HCT116 (cell line): ENCODE results near the gene HPCA. TPM values are rescaled to one million over a fixed set of nuclear protein-coding genes. Genes with fewer than 3 reads are reported as not detected.

Experiments used
- ATAC-seq: fragments of 200-7000 bp; cut with Tn5 transposase; 2 replicates; pipeline ENCODE4 v1.9.1; 2020; ENCODE audit warnings: mild to moderate bottlenecking, moderate library complexity
- BruUV-seq: library from RNA; stranded (reverse); fragments of 400-500 nt; replicated peaks from 2 replicates; lab custom pipeline; 2021; lab: Mats Ljungman, UMichigan
- CTCF ChIA-PET: fragments of 300-600 bp; sonication (Branson Sonifier 250); formaldehyde crosslinking; loops from one replicate; lab custom pipeline; 2021; ENCODE audit warnings: antibody characterized with exemption; lab: Charles Lee
- POLR2A ChIA-PET: fragments of 300-600, 350-600 bp; sonication (Branson Sonifier 250); formaldehyde crosslinking; loops from one replicate; lab custom pipeline; 2021; ENCODE audit warnings: antibody characterized with exemption; lab: Charles Lee
- RAD21 ChIA-PET, 2 experiments: fragments of 300-600 bp; sonication (Branson Sonifier 250); formaldehyde crosslinking; loops; one replicate each; lab custom pipeline; 2023; ENCODE audit warnings: low total read pairs in 2 of 2; ENCODE audit not compliant: uncharacterized antibody in 2 of 2, unreplicated experiment in 2 of 2, low non-redundant PET in 1 of 2; lab: Charles Lee
- DNase-seq: peaks from one replicate; pipeline ENCODE4 v3.0.0-alpha.2; 2010; ENCODE audit warnings: low read depth, low spot score
- H2AFZ ChIP-seq: fragments of 200-600 bp; shearing (Covaris generic), sonication (generic); 2 replicates; pipeline ENCODE4 v1.6.1; 2017; ENCODE audit warnings: low read depth, mixed run types, mixed read lengths, antibody characterized with exemption, low read length; ENCODE audit not compliant: poor library complexity, severe bottlenecking
- H3K27ac ChIP-seq: 2 replicates; pipeline ENCODE4 v1.5.1; 2012; ENCODE audit warnings: low read depth, low read length
- H3K27me3 ChIP-seq: fragments of 200-600 bp; sonication (generic); 2 replicates; pipeline ENCODE4 v1.6.1; 2016; ENCODE audit warnings: mixed run types, low read length, mixed read lengths; ENCODE audit not compliant: insufficient read depth
- H3K36me3 ChIP-seq, 2 experiments: fragments of 200-500 bp in 1 of 2; fragments of 200-600 bp in 1 of 2; sonication (Bioruptor generic) in 1 of 2; sonication (generic) in 1 of 2; 2 replicates each; pipeline versions ENCODE4 v1.5.1 to v1.6.1; 2014 to 2016; ENCODE audit warnings: low read length in 2 of 2, inconsistent platforms in 1 of 2, mixed read lengths in 1 of 2, mixed run types in 1 of 2; ENCODE audit not compliant: insufficient read depth in 2 of 2, control insufficient read depth in 1 of 2
- H3K4me1 ChIP-seq, 2 experiments: fragments of 200-600 bp in 1 of 2; sonication (generic) in 1 of 2; 2 replicates each; pipeline versions ENCODE4 v1.5.1 to v1.6.1; 2012 to 2017; ENCODE audit warnings: low read length in 2 of 2, inconsistent platforms in 1 of 2, mild to moderate bottlenecking in 1 of 2, mixed read lengths in 1 of 2, mixed run types in 1 of 2, moderate library complexity in 1 of 2; ENCODE audit not compliant: insufficient read depth in 2 of 2, control insufficient read depth in 1 of 2
- H3K4me2 ChIP-seq: fragments of 200-600 bp; sonication (generic); 2 replicates; pipeline ENCODE4 v1.6.1; 2017; ENCODE audit warnings: mixed run types, low read length, mixed read lengths
- H3K4me3 ChIP-seq, 2 experiments: fragments of 200-600 bp in 1 of 2; sonication (generic) in 1 of 2; replicated peaks in 1 of 2; 2 replicates each; pipeline ENCODE4 v1.5.1; 2011 to 2016; ENCODE audit warnings: low read length in 2 of 2, control low read depth in 1 of 2, low read depth in 1 of 2, mild to moderate bottlenecking in 1 of 2, mixed read lengths in 1 of 2, mixed run types in 1 of 2
- H3K79me2 ChIP-seq: fragments of 200-600 bp; sonication (generic); 2 replicates; pipeline ENCODE4 v1.6.1; 2017; ENCODE audit warnings: mild to moderate bottlenecking, mixed run types, low read length, moderate library complexity, mixed read lengths; ENCODE audit not compliant: insufficient read depth
- H3K9ac ChIP-seq: fragments of 200-600 bp; sonication (generic); 2 replicates; pipeline ENCODE4 v1.6.1; 2016; ENCODE audit warnings: low read length, mixed read lengths
- H3K9me2 ChIP-seq: fragments of 200-600 bp; sonication (generic), shearing (Covaris generic); 2 replicates; pipeline ENCODE4 v1.6.1; 2017; ENCODE audit warnings: mixed run types, mild to moderate bottlenecking, moderate library complexity; ENCODE audit not compliant: insufficient read depth
- H3K9me3 ChIP-seq, 2 experiments: fragments of 200-500 bp in 1 of 2; fragments of 200-600 bp in 1 of 2; sonication (Bioruptor generic) in 1 of 2; sonication (generic) in 1 of 2; 2 replicates each; pipeline ENCODE4 v1.6.1; 2014 to 2017; ENCODE audit warnings: low read length in 2 of 2, mixed read lengths in 2 of 2, inconsistent platforms in 1 of 2, low read depth in 1 of 2, mild to moderate bottlenecking in 1 of 2, mixed run types in 1 of 2, moderate library complexity in 1 of 2; ENCODE audit not compliant: control insufficient read depth in 1 of 2, insufficient read depth in 1 of 2
- H4K20me1 ChIP-seq: fragments of 200-600 bp; sonication (generic), shearing (Covaris generic); 2 replicates; pipeline ENCODE4 v1.6.1; 2017; ENCODE audit warnings: mixed run types, mild to moderate bottlenecking, moderate library complexity; ENCODE audit not compliant: insufficient read depth
- EZH2 ChIP-seq: fragments of 200-600 bp; sonication (generic); IDR thresholded peaks from 2 replicates; pipeline ENCODE4 v1.6.1; 2017; ENCODE audit warnings: antibody characterized with exemption, mixed run types
- EZH2phosphoT487 ChIP-seq: fragments of 200-600 bp; IDR thresholded peaks from 2 replicates; pipeline ENCODE4 v1.6.1; 2018; ENCODE audit warnings: antibody characterized with exemption, borderline replicate concordance
- FOSL1 ChIP-seq: IDR thresholded peaks from 2 replicates; pipeline ENCODE4 v1.6.1; 2012; ENCODE audit warnings: low read depth
- JUND ChIP-seq: IDR thresholded peaks from 2 replicates; pipeline ENCODE4 v1.6.1; 2012
- POLR2A ChIP-seq: IDR thresholded peaks from 2 replicates; pipeline ENCODE4 v1.7.0; 2011; ENCODE audit warnings: borderline replicate concordance; ENCODE audit not compliant: insufficient read depth, insufficient read length; ENCODE audit errors: extremely low read depth
- POLR2AphosphoS5 ChIP-seq: IDR thresholded peaks from 2 replicates; pipeline ENCODE4 v1.6.1; 2011; ENCODE audit warnings: mild to moderate bottlenecking, low read depth, low read length, moderate library complexity
- SP1 ChIP-seq: IDR thresholded peaks from 2 replicates; pipeline ENCODE4 v1.6.1; 2012; ENCODE audit warnings: low read depth
- SRF ChIP-seq: IDR thresholded peaks from 2 replicates; pipeline ENCODE4 v1.6.1; 2012; ENCODE audit warnings: low read depth
- ZFX ChIP-seq: fragments of 450-650 bp; IDR thresholded peaks from 2 replicates; pipeline ENCODE4 v1.6.1; 2017
- ZNF274 ChIP-seq: fragments of 200-500 bp; sonication (Bioruptor generic); IDR thresholded peaks from 2 replicates; pipeline ENCODE4 v1.6.1; 2014; ENCODE audit warnings: mild to moderate bottlenecking, low read depth, low read length, inconsistent platforms
- intact Hi-C: fragments of 100-400 bp; cut with micrococcal nuclease; formaldehyde crosslinking; loops from 2 replicates; pipeline ENCODE4 v1.10.0; 2022
- total RNA-seq: library from RNA; stranded (reverse); gene quantifications from one replicate; pipeline ENCODE4 v1.2.1, GENCODE V29; 2021; ENCODE audit not compliant: unreplicated experiment
- TF ChIP-seq, protein P1 (sequence below): IDR thresholded peaks from 2 replicates; pipeline ENCODE4 v1.6.1; 2012; ENCODE audit warnings: low read depth

HPCA gene
- total RNA-seq, 1 experiment from 2014 or later: 0.15 TPM

DNA sequence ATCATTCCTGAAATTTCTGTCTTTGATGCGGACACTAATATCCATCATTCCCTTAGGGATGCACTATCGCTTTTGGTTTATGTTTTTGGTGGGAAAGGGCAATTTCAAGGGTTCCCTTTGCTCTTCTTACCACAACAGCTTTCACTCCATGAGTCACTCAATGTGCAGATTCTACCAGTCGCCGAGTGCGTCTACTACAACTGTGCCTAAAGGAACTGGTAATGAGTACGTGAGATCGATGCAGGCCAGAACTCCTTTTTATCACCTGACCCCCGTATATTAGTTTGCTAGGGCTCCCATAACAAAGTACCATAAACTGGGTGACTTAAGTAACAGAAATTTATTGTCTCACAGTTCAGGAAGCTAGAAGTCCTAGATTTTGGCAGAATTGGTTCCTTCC, 42.4 kb downstream of the HPCA start:
- DNase-seq: no peak
- CTCF ChIA-PET: no interaction called here
- no peaks in the 10 kb centered on the region for H3K79me2 ChIP-seq
- intact Hi-C loops: no loop called here
- TF ChIP-seq EZH2phosphoT487 (no peak), EZH2 (no peak), SRF (no peak), ZFX (no peak)
- TF ChIP-seq, all 23 proteins: peak for 0
- H3K4me3 ChIP-seq: no peak overlapping the region
- H3K9me2 ChIP-seq: no peaks in the 10 kb centered on the region
- no TSS peak for BruUV-seq
- no peak for ATAC-seq
- no peaks in the 10 kb centered on the region for H4K20me1 ChIP-seq
- ChIA-PET RAD21 (no interaction called here), POLR2A (no interaction called here)
- H3K4me1 ChIP-seq: peaks cover 3% of the 10 kb centered on the region in 2 experiments; a peak in 3 of 4 replicates
- H3K9me3 ChIP-seq: no peaks in the 10 kb centered on the region
- H3K4me2 ChIP-seq: no peak overlapping the region
- no peaks in the 10 kb centered on the region for H3K27me3 ChIP-seq
- H3K27ac ChIP-seq: no peak overlapping the region
- no peaks in the 10 kb centered on the region for H3K36me3 ChIP-seq
- H3K9ac ChIP-seq: no peak overlapping the region
- H2AFZ ChIP-seq: no peak overlapping the region

DNA sequence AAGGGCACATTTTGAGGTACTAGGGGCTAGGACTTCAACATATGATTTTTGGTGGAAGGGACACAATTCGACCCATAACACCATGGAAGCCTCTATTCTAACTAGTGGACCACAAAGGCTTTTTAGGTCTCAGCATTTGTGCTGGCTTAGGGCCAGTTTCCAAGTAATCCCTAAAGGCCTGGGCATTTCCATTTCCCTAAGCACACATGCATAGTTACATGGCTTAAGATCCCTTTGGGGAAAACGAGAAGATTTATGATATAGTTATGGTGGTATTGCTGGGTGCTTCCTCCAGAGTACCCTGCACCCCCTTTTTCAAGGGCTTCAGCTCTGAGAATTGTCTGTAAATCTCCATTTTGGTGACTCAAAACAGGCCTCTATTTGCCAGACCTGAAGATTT, 43.1 kb downstream of the HPCA start:
- no peak overlapping the region for H2AFZ ChIP-seq
- no peaks in the 10 kb centered on the region for H4K20me1 ChIP-seq
- H3K4me1 ChIP-seq: peaks cover 10% of the 10 kb centered on the region in 2 experiments; a peak in 3 of 4 replicates
- H3K9me2 ChIP-seq: no peaks in the 10 kb centered on the region
- no peak overlapping the region for H3K27ac ChIP-seq
- H3K27me3 ChIP-seq: no peaks in the 10 kb centered on the region
- DNase-seq (no peak), ATAC-seq (no peak)
- ChIA-PET POLR2A (no interaction called here), CTCF (no interaction called here), RAD21 (no interaction called here)
- no peak overlapping the region for H3K4me2 ChIP-seq
- no peaks in the 10 kb centered on the region for H3K36me3 ChIP-seq
- H3K9ac ChIP-seq: no peak overlapping the region
- intact Hi-C loops: no loop called here
- no peaks in the 10 kb centered on the region for H3K9me3 ChIP-seq
- BruUV-seq: no TSS peak
- no peaks in the 10 kb centered on the region for H3K79me2 ChIP-seq
- no peak for TF ChIP-seq POLR2AphosphoS5
- no peak for TF ChIP-seq POLR2A
- no peak for TF ChIP-seq ZFX
- no peak for TF ChIP-seq EZH2phosphoT487
- no peak for TF ChIP-seq SRF
- TF ChIP-seq FOSL1: no peak
- no peak for TF ChIP-seq SP1
- TF ChIP-seq JUND: no peak
- TF ChIP-seq ZNF274: no peak
- TF ChIP-seq, protein P1, sequence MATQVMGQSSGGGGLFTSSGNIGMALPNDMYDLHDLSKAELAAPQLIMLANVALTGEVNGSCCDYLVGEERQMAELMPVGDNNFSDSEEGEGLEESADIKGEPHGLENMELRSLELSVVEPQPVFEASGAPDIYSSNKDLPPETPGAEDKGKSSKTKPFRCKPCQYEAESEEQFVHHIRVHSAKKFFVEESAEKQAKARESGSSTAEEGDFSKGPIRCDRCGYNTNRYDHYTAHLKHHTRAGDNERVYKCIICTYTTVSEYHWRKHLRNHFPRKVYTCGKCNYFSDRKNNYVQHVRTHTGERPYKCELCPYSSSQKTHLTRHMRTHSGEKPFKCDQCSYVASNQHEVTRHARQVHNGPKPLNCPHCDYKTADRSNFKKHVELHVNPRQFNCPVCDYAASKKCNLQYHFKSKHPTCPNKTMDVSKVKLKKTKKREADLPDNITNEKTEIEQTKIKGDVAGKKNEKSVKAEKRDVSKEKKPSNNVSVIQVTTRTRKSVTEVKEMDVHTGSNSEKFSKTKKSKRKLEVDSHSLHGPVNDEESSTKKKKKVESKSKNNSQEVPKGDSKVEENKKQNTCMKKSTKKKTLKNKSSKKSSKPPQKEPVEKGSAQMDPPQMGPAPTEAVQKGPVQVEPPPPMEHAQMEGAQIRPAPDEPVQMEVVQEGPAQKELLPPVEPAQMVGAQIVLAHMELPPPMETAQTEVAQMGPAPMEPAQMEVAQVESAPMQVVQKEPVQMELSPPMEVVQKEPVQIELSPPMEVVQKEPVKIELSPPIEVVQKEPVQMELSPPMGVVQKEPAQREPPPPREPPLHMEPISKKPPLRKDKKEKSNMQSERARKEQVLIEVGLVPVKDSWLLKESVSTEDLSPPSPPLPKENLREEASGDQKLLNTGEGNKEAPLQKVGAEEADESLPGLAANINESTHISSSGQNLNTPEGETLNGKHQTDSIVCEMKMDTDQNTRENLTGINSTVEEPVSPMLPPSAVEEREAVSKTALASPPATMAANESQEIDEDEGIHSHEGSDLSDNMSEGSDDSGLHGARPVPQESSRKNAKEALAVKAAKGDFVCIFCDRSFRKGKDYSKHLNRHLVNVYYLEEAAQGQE: no peak
- H3K4me3 ChIP-seq: no peak overlapping the region
